PFSK-1 (cell line): Measurements from ENCODE around the gene KCNJ8. TPM values are rescaled to one million over a fixed set of nuclear protein-coding genes. Genes with fewer than 3 reads are reported as not detected.

ENCODE experiments used
- FOXP2 ChIP-seq: optimal IDR thresholded peaks from 2 replicates; pipeline ENCODE3; 2011; ENCODE audit warnings: borderline replicate concordance, control low read depth, inconsistent platforms; ENCODE audit not compliant: insufficient read depth; ENCODE audit errors: extremely low read length, extremely low read depth
- POLR2AphosphoS5 ChIP-seq: IDR thresholded peaks from 2 replicates; pipeline ENCODE4 v1.6.1; 2012; ENCODE audit warnings: low read depth, mild to moderate bottlenecking, control low read depth, low read length, moderate library complexity
- REST ChIP-seq, 2 experiments: IDR thresholded peaks; 2 replicates each; pipeline versions ENCODE4 v1.6.1 to v1.8.0; 2011 to 2012; ENCODE audit warnings: low read depth in 2 of 2, low read length in 2 of 2, control low read depth in 1 of 2, inconsistent platforms in 1 of 2, mild to moderate bottlenecking in 1 of 2, moderate library complexity in 1 of 2; ENCODE audit not compliant: insufficient read depth in 1 of 2
- SIN3A ChIP-seq: IDR thresholded peaks from 2 replicates; pipeline ENCODE4 v1.6.1; 2012; ENCODE audit warnings: mild to moderate bottlenecking, low read length, moderate library complexity, borderline replicate concordance; ENCODE audit not compliant: insufficient read depth
- TAF1 ChIP-seq: IDR thresholded peaks from 2 replicates; pipeline ENCODE4 v1.6.1; 2012; ENCODE audit warnings: low read length, control low read depth, borderline replicate concordance; ENCODE audit not compliant: insufficient read depth
- polyA plus RNA-seq: library from polyadenylated mRNA; unstranded; fragments of >200 nt; gene quantifications from one replicate; pipeline ENCODE4 v1.2.1, GENCODE V29; 2012; ENCODE audit warnings: low read depth, missing spikeins; ENCODE audit not compliant: insufficient read length

KCNJ8 gene
- not detected for polyA plus RNA-seq

- TF ChIP-seq TAF1 (no peak), POLR2AphosphoS5 (no peak), REST (IDR thresholded peaks at IDR 0.05; ENCODE audit: insufficient read depth in 1 of 2, low read depth in 2 of 2, low read length in 2 of 2) (no peak), SIN3A (no peak), FOXP2 (no peak)
These were observed at the start of gene KCNJ8 for GRCh38 chr12:21774358-21775132. Gene KCNJ8, minus strand, starts transcription at chr12:21774706. Its CDS starts 1,090 bp downstream, at chr12:21773616.

GRCh38 chr12:21823581-21823980 is 49.1 kb upstream of the KCNJ8 start:
- no peak for TF ChIP-seq TAF1
- no peak for TF ChIP-seq SIN3A
- no peak for TF ChIP-seq FOXP2
- TF ChIP-seq REST (IDR thresholded peaks at IDR 0.05; ENCODE audit: insufficient read depth in 1 of 2, low read depth in 2 of 2, low read length in 2 of 2), result no peak
- TF ChIP-seq POLR2AphosphoS5, result no peak

GRCh38 chr12:21819678-21820077 is 45.2 kb upstream of the KCNJ8 start:
- TF ChIP-seq POLR2AphosphoS5 (no peak), FOXP2 (no peak)

- TF ChIP-seq REST (IDR thresholded peaks at IDR 0.05; ENCODE audit: insufficient read depth in 1 of 2, low read depth in 2 of 2, low read length in 2 of 2) (no peak), TAF1 (no peak), SIN3A (no peak), FOXP2 (no peak), POLR2AphosphoS5 (no peak)
These were observed 44.7 kb upstream of the KCNJ8 start for GRCh38 chr12:21819236-21819635.

GRCh38 chr12:21818627-21819026 is 44.1 kb upstream of the KCNJ8 start:
- TF ChIP-seq SIN3A (no peak), FOXP2 (no peak), REST (IDR thresholded peaks at IDR 0.05; ENCODE audit: insufficient read depth in 1 of 2, low read depth in 2 of 2, low read length in 2 of 2) (no peak), TAF1 (no peak), POLR2AphosphoS5 (no peak)
